ENCODE data around the gene SMURF2. TPM values are rescaled to one million over a fixed set of nuclear protein-coding genes. Genes with fewer than 3 reads are reported as not detected.
A peak's percentile ranks its signal among the peaks of the same experiment; 100 is the strongest.

Gene SMURF2
- total RNA-seq, 2 experiments from 2014 or later: 11.5 to 12.1 TPM

- H3K27ac Mint-ChIP-seq: peak overlapping the region; percentile 93
- intact Hi-C loops (cut with micrococcal nuclease): loop anchor here (5.0 to 10.0 kb wide), 2 partner anchors 194 to 351 kb away; no protein-coding TSS in a partner anchor
- peaks cover 62% of the 10 kb centered on the region for H3K36me3 Mint-ChIP-seq
- H3K4me3 Mint-ChIP-seq: no peak overlapping the region
- H3K4me1 Mint-ChIP-seq (ENCODE audit: low read depth): peaks cover 82% of the 10 kb centered on the region
- ChIA-PET CTCF (interaction anchor here (0.7 to 4.8 kb wide), 4 partner anchors 8 to 101 kb away, joined by 3 to 46 read pairs (median 7); partner anchors contain the start of genes CEP95 and DDX5), POLR2A (interaction anchor here (0.6 to 5.2 kb wide), 7 partner anchors 8 to 163 kb away, joined by 3 to 125 read pairs (median 5); partner anchors contain the start of genes CEP95, DDX5 and SMURF2)
- H3K27me3 Mint-ChIP-seq: no peaks in the 10 kb centered on the region
- no peaks in the 10 kb centered on the region for H3K9me3 Mint-ChIP-seq
- DNase-seq: no peak
Measured at GRCh38 chr17:64498308-64499203, 163.6 kb downstream of the SMURF2 start.

DNA sequence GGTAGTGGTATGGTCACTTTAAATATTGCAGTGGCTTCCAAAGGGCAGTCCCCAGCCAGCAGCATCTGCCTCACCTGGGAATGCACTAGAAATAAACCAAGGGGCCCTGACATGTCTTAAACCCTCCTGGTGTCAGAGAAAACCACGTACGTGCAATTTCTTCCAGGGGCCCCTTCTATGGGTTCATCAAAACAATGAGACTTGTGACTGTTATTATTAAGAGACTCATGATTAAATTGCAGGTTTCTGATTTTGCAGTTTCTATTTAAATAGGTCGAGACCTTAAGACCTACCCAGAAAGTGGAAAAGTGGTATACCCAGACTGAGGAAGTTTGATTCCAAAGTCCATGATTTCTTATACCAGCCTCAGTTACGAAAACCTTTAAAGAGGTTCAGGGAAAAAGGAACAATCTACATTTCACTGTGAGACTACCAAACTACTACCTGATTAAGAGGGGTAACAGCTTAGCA is 164.5 kb downstream of the SMURF2 start:
- peak overlapping the region; percentile 96 for H3K4me3 Mint-ChIP-seq
- ChIA-PET POLR2A (interaction anchor here (1.3 to 5.2 kb wide), 3 partner anchors 9 to 152 kb away, joined by 5 to 125 read pairs (median 6); partner anchors contain the start of genes CEP95 and DDX5), CTCF (interaction anchor here (1.4 to 4.8 kb wide), 4 partner anchors 9 to 102 kb away, joined by 3 to 46 read pairs (median 8); partner anchors contain the start of genes CEP95 and DDX5)
- H3K27ac Mint-ChIP-seq: peak overlapping the region; percentile 93
- no peaks in the 10 kb centered on the region for H3K9me3 Mint-ChIP-seq
- peaks cover 76% of the 10 kb centered on the region for H3K4me1 Mint-ChIP-seq (ENCODE audit: low read depth)
- H3K27me3 Mint-ChIP-seq: no peaks in the 10 kb centered on the region
- intact Hi-C loops (cut with micrococcal nuclease): loop anchor here (1.0 to 10.0 kb wide), 4 partner anchors 9 to 350 kb away; partner anchors contain the start of genes CEP95 and DDX5
- DNase-seq: no peak
- peaks cover 56% of the 10 kb centered on the region for H3K36me3 Mint-ChIP-seq

DNA sequence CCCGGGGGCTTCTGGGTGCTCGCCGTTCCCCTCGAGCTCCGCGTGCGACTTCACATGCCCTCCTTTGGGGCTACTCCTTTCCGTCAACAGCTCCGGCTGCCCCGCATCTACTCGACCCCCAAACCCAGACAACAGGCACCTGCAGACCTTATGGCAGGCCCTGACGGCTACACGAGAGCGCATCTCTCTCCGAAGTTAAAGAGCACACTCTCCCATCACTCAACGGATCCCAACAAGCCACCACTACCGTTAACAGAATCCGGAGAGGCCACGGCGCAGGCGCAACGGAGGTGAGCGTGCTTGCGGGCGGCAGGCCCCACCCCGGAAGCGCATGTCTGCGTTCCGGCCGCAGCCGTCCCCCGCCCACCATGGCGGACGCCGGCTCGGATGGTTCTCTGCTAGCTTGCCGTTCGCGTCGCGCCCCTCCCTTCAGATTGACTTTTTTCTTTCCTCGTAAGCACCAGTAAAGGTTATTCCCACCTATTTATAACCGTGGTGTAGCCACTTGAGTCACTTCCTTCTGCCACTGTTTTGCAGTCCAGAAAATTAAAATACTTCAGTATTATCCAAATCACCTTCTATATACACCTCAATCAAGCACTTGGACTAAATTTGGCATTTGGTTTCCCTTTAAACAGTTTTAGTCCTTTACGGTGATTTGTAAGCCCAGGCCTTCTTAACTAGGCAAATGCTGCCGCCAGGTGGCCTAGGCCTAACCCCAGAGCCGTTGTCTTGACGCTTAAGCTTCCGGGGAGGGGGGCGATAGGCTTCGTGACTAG is 165.1 kb downstream of the SMURF2 start, which contains the start of gene POLG2:
POLG2 (minus strand) TSS at position 269 of the 779 bp plus-strand sequence; CDS start at position 183, 86 bp downstream.
- H3K4me1 Mint-ChIP-seq (ENCODE audit: low read depth): peaks cover 74% of the 10 kb centered on the region

GRCh38 chr17:64496348-64496785 is 165.7 kb downstream of the SMURF2 start:
- H3K36me3 Mint-ChIP-seq: peaks cover 52% of the 10 kb centered on the region
- peak overlapping the region; percentile 93 for H3K27ac Mint-ChIP-seq
- POLR2A ChIA-PET: interaction anchor here (0.6 to 5.2 kb wide), 6 partner anchors 10 to 372 kb away, joined by 3 to 125 read pairs (median 4); partner anchors contain the start of genes CEP95 and DDX5
- H3K4me1 Mint-ChIP-seq (ENCODE audit: low read depth): peaks cover 72% of the 10 kb centered on the region
- H3K27me3 Mint-ChIP-seq: no peaks in the 10 kb centered on the region
- intact Hi-C loops (cut with micrococcal nuclease): loop anchor here (2.0 to 10.0 kb wide), 3 partner anchors 152 to 349 kb away; no protein-coding TSS in a partner anchor
- no peak for DNase-seq
- CTCF ChIA-PET: interaction anchor here (0.6 to 4.8 kb wide), 6 partner anchors 10 to 177 kb away, joined by 3 to 46 read pairs (median 6); partner anchors contain the start of genes CEP95 and DDX5
- H3K4me3 Mint-ChIP-seq: peak overlapping the region; percentile 96
- H3K9me3 Mint-ChIP-seq: no peaks in the 10 kb centered on the region

More for the DNA sequence above, 165.1 kb downstream of the SMURF2 start, which contains the start of gene POLG2:
- peaks cover 53% of the 10 kb centered on the region for H3K36me3 Mint-ChIP-seq
- peak; percentile 97 for DNase-seq
- H3K4me3 Mint-ChIP-seq: peak within 1 kb of the TSS; percentile 96
- H3K27ac Mint-ChIP-seq: peak within 1 kb of the TSS; percentile 93
- CTCF ChIA-PET: interaction anchor here (0.6 to 4.8 kb wide), 7 partner anchors 9 to 177 kb away, joined by 3 to 46 read pairs (median 4); partner anchors contain the start of genes CEP95 and DDX5
- intact Hi-C loops (cut with micrococcal nuclease): loop anchor here (1.0 to 10.0 kb wide), 4 partner anchors 9 to 350 kb away; partner anchors contain the start of genes CEP95 and DDX5
- POLR2A ChIA-PET: interaction anchor here (0.6 to 5.2 kb wide), 7 partner anchors 9 to 373 kb away, joined by 3 to 125 read pairs (median 4); partner anchors contain the start of genes CEP95 and DDX5
- no peaks in the 10 kb centered on the region for H3K27me3 Mint-ChIP-seq
- no peaks in the 10 kb centered on the region for H3K9me3 Mint-ChIP-seq

Small RNA genes within 50 kb of the gene (microRNA-seq; reads per million reads assigned to microRNA genes)
- 9.0 reads per million, percentile 31 among the genes with 10 or more reads in this experiment for gene MIR3064 (ENCODE audit: borderline microRNAs expressed, borderline number of aligned reads, borderline replicate concordance)
- not detected for gene MIR5047 (ENCODE audit: borderline microRNAs expressed, borderline number of aligned reads, borderline replicate concordance)

Other genes starting within 250 kb of the SMURF2 start
- not detected for gene MILR1, start 213.2 kb downstream of the SMURF2 start, total RNA-seq
- 10 to 100 TPM; 25.8 to 28.1 TPM for gene POLG2, start 165.3 kb downstream of the SMURF2 start, total RNA-seq
- gene DDX5, start 156.0 kb downstream of the SMURF2 start, total RNA-seq: 100 to 1,000 TPM; 583 to 626 TPM
- 10 to 100 TPM; 29.9 to 37.8 TPM for gene CEP95, start 155.3 kb downstream of the SMURF2 start, total RNA-seq

Measured in activated CD4-positive, alpha-beta memory T cell treated with anti-CD3 and anti-CD28 coated beads for 36 hours (primary cell).